Duodenal mucosa (tissue), 2 donors: ENCODE results near the gene ZNF646.

Source experiments
- H3K27ac ChIP-seq: one replicate; pipeline ENCODE4 v1.7.0; 2013; ENCODE audit warnings: low read depth, low read length
- H3K27me3 ChIP-seq, 2 donors: one replicate each; pipeline ENCODE4 v1.7.0; 2013; ENCODE audit warnings: low read length in 2 of 2, control low read depth in 1 of 2; ENCODE audit not compliant: insufficient read depth in 2 of 2, control insufficient read depth in 1 of 2
- H3K36me3 ChIP-seq, 2 donors: one replicate each; pipeline ENCODE4 v1.7.0; 2013; ENCODE audit warnings: low read length in 2 of 2, control low read depth in 1 of 2; ENCODE audit not compliant: insufficient read depth in 2 of 2, control insufficient read depth in 1 of 2
- H3K4me1 ChIP-seq, 2 donors: one replicate each; pipeline ENCODE4 v1.7.0; 2013; ENCODE audit warnings: low read length in 2 of 2, control low read depth in 1 of 2; ENCODE audit not compliant: insufficient read depth in 2 of 2, control insufficient read depth in 1 of 2
- H3K4me3 ChIP-seq, 2 donors: one replicate each; pipeline ENCODE4 v1.7.0; 2013; ENCODE audit warnings: low read length in 2 of 2, low read depth in 1 of 2
- H3K9ac ChIP-seq, 2 donors: one replicate each; pipeline ENCODE4 v1.7.0; 2013; ENCODE audit warnings: low read length in 2 of 2, low read depth in 1 of 2
- H3K9me3 ChIP-seq, 2 donors: one replicate each; pipeline ENCODE4 v1.7.0; 2013; ENCODE audit warnings: low read length in 2 of 2, control low read depth in 1 of 2; ENCODE audit not compliant: control insufficient read depth in 1 of 2

The ZNF646 gene

DNA sequence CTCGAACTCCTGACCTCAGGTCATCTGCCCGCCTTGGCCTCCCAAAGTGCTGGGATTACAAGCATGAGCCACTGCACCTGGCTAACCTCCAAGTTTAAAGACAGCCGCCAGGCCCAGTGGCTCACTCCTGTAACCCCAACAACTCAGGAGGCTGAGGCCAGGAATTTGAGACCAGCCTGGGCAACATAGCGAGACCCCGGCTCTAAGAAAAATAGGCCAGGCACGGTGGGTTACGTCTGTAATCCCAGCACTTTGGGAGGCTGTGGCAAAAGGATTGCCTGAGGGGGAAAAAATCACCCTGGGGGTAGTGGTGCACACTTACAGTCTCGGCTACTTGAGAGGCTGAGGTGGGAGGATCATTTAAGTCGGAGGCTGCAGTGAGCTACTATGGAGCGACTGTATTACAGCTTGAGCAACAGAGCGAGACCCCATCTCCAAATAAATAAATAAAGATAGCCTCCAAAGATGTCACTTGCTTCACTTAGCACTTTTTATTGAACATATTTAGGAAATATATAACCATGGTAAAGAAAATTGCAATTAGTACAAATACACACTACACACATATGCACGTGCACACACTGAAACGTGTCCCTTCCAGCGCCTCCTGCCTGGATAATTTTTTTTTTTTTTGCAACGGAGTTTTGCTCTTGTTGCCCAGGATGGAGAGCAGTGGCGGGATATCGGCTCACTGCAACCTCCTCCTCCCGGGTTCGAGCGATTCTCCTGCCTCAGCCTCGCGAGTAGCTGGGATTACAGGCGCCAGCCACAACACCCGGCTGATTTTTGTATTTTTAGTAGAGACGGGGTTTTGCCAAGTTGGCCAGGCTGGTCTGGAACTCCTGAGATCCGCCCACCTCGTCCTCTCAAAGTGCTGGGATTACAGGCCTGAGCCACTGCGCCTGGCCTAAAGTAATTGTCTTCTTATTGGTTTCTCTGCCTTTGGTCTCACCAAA is 32.6 kb downstream of the ZNF646 start:
- H3K27ac ChIP-seq = no peak overlapping the region

DNA sequence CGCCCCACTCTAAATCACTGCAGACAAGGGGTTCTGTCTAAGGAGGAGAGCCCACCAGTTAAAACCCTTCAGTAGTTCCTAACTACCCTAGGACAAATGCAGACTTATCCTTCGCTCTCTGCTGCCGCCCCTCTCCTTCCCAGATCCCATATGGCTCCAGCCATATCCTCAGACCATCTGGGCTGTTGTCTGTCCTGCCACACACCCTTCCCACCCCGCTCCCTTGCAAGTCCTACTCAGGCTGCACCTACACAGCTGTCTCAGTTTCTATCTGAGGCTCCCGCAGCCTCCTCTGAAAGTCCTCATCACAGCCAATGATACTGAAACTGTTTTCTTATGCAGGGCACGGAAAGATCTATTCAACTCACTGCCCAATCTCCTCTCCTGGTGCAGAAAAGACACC is 33.2 kb downstream of the ZNF646 start:
- Histone ChIP-seq H3K9ac (no peak overlapping the region), H3K4me1 (peaks cover 13 to 20% of the 10 kb centered on the region in 2 donors), H3K27ac (no peak overlapping the region), H3K9me3 (no peaks in the 10 kb centered on the region), H3K27me3 (no peaks in the 10 kb centered on the region), H3K4me3 (peak overlapping the region; percentile 80 to 82), H3K36me3 (peaks cover 26 to 29% of the 10 kb centered on the region in 2 donors)

More for the DNA sequence above, 32.6 kb downstream of the ZNF646 start:
- no peak overlapping the region for H3K4me3 ChIP-seq
- peaks cover 13 to 20% of the 10 kb centered on the region in 2 donors for H3K4me1 ChIP-seq
- no peaks in the 10 kb centered on the region for H3K9me3 ChIP-seq
- H3K27me3 ChIP-seq = no peaks in the 10 kb centered on the region
- no peak overlapping the region for H3K9ac ChIP-seq
- peaks cover 21 to 22% of the 10 kb centered on the region in 2 donors for H3K36me3 ChIP-seq

DNA sequence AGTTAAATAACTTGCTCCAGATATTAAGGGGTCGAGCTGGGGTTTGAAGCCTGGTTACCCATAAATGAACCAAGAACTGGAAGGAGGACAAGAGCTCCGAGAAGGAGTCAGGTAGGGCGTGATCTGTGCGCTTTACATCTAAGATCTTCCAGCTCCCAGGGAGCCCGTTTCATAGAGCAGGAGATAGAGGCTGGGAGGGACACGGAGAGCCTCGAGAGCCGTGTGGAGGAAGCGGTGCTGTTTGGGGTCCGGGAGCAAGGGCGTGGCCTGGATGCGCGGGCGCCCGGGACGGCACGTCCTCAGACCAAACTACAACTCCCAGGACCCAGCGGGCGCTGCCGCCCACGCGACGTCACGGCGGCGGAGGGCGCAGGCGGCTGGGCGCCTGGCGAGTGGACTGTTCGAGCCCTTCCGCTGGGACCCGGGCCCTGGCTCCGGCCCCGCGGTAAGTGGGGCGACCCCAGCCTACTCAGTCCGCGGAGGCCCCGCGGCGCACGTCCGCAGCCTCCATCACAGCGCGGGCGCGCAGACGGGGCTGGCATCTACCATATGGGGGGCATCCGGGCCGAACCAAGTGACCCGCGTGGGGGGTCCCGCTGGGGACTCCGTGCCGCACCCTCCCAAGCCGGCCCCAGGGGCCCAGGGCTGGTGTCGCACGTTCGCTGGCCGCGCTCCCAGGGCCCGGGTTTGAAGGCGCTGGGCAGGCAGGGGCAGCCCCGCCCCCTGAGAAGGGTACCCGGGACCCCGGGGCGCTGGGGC is 34.0 kb downstream of the ZNF646 start, which contains the start of gene BCKDK:
TSS of gene BCKDK (plus strand) at position 352 of the 759 bp plus-strand sequence. CDS start 838 bp downstream, outside the sequence.
- Histone ChIP-seq H3K4me1 (peaks cover 19 to 25% of the 10 kb centered on the region in 2 donors), H3K27ac (peak within 1 kb of the TSS; percentile 63)

GRCh38 chr16:31108794-31109558 is 34.8 kb downstream of the ZNF646 start:
- peaks cover 33 to 36% of the 10 kb centered on the region in 2 donors for H3K36me3 ChIP-seq
- peaks cover 27 to 30% of the 10 kb centered on the region in 2 donors for H3K4me1 ChIP-seq
- H3K27ac ChIP-seq = peak overlapping the region; percentile 63
- peak overlapping the region; percentile 78 to 85 for H3K9ac ChIP-seq
- H3K4me3 ChIP-seq = peak overlapping the region; percentile 80 to 82
- no peaks in the 10 kb centered on the region for H3K27me3 ChIP-seq
- no peaks in the 10 kb centered on the region for H3K9me3 ChIP-seq

More for the DNA sequence above, 34.0 kb downstream of the ZNF646 start, which contains the start of gene BCKDK:
- Histone ChIP-seq H3K27me3 (no peaks in the 10 kb centered on the region), H3K9ac (peak within 1 kb of the TSS; percentile 78 to 85), H3K36me3 (peaks cover 33 to 35% of the 10 kb centered on the region in 2 donors), H3K4me3 (peak within 1 kb of the TSS; percentile 80 to 82), H3K9me3 (no peaks in the 10 kb centered on the region)

GRCh38 chr16:31109622-31110021 is 35.4 kb downstream of the ZNF646 start:
- Histone ChIP-seq H3K27me3 (no peaks in the 10 kb centered on the region), H3K36me3 (peaks cover 33 to 36% of the 10 kb centered on the region in 2 donors), H3K9ac (no peak overlapping the region), H3K9me3 (no peaks in the 10 kb centered on the region), H3K4me3 (no peak overlapping the region), H3K4me1 (peaks cover 30 to 34% of the 10 kb centered on the region in 2 donors), H3K27ac (no peak overlapping the region)

DNA sequence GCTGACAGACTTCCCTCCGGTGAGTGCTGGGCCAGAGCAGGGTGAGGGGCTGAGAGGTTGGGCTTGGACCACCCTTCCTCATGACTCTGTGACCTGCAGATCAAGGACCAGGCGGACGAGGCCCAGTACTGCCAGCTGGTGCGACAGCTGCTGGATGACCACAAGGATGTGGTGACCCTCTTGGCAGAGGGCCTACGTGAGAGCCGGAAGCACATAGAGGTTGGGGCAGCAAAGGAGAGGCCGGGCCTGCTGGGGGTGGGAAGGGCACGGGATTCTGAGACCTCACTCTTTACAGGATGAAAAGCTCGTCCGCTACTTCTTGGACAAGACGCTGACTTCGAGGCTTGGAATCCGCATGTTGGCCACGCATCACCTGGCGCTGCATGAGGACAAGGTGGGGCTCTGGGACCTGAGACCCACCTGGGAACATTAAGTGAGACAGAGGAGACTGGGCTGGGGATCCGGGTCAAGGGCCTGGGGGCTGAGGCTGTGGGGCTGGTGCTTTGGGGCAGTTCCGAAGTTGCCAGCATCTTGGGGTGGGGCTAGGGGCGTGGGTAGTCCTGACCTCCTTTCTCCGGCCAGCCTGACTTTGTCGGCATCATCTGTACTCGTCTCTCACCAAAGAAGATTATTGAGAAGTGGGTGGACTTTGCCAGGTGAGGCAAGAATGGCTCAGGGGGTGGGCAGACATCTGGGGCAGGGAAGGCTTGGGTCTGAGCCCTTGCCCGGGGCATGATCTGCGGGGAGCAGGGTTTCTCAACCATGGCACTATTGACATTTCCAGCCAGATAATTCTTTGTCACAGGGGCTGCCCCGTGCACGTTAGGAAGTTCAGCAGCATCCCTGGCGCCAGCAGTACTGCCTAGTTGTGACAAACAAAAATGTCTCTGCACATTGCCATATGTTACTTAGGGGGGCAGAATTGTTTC is 36.1 kb downstream of the ZNF646 start:
- Histone ChIP-seq H3K4me1 (peaks cover 32 to 34% of the 10 kb centered on the region in 2 donors), H3K36me3 (peaks cover 33 to 36% of the 10 kb centered on the region in 2 donors)

DNA sequence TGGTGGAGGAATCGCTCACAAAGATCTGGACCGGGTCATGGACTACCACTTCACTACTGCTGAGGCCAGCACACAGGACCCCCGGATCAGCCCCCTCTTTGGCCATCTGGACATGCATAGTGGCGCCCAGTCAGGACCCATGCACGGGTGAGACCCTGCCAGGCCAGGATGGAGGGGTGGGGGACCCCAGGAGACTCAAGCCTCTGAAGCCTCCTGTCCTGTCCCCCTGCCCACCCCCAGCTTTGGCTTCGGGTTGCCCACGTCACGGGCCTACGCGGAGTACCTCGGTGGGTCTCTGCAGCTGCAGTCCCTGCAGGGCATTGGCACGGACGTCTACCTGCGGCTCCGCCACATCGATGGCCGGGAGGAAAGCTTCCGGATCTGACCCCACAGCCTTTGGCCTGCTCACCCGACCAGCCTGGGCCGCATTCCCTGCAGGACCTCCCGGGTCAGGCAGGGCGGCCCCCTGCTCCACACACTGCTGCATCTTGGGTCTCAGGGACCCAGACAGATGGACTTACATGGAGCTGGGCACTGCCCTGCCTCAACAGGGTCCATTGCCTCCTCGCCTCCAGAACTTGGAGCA is 37.8 kb downstream of the ZNF646 start:
- Histone ChIP-seq H3K27me3 (no peaks in the 10 kb centered on the region), H3K9me3 (no peaks in the 10 kb centered on the region), H3K4me3 (no peak overlapping the region), H3K9ac (no peak overlapping the region), H3K27ac (no peak overlapping the region), H3K4me1 (peaks cover 31 to 32% of the 10 kb centered on the region in 2 donors), H3K36me3 (peaks cover 33 to 36% of the 10 kb centered on the region in 2 donors)

More for the DNA sequence above, 36.1 kb downstream of the ZNF646 start:
- no peak overlapping the region for H3K4me3 ChIP-seq
- H3K27ac ChIP-seq = no peak overlapping the region
- no peaks in the 10 kb centered on the region for H3K9me3 ChIP-seq
- no peaks in the 10 kb centered on the region for H3K27me3 ChIP-seq
- H3K9ac ChIP-seq = no peak overlapping the region

DNA sequence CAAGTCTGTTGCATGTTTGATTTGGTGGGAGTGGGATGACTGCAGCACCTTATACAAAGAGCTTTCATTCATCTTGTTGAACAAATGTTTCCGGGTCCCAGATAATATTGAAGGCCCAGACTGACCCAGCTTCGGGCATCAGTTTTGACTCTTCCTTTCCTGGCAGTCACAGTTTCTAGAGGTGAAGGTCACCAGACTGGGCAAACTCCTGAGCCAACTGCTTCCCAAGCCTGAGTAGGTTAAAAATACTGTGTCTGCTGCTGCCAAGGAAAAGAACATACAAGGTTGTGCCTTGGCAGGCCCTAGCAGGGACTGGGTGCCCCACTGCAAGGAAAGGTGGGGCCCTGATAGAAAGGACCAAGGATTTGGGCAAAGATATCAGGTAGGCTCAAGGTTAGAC is 38.5 kb downstream of the ZNF646 start:
- no peaks in the 10 kb centered on the region for H3K9me3 ChIP-seq
- H3K4me3 ChIP-seq = no peak overlapping the region
- H3K27ac ChIP-seq = no peak overlapping the region
- H3K36me3 ChIP-seq = peaks cover 33 to 36% of the 10 kb centered on the region in 2 donors
- no peaks in the 10 kb centered on the region for H3K27me3 ChIP-seq
- H3K4me1 ChIP-seq = peaks cover 30 to 31% of the 10 kb centered on the region in 2 donors
- no peak overlapping the region for H3K9ac ChIP-seq
